Amniotic stem cell (primary cell): ENCODE measurements around the gene EYA2.
"Not testable (repeated sequence)": the region's sequence is repeated elsewhere in the genome, so short reads cannot be mapped to it uniquely, and the experiment has no call there.

Experiments
- DNase-seq: peaks from one replicate; lab custom pipeline; 2025; lab: John Stamatoyannopoulos, UW

Gene EYA2

GRCh38 chr20:46897328-46897880 is 2.8 kb downstream of the EYA2 start:
- no peak for DNase-seq

- no peak for DNase-seq
Observed at GRCh38 chr20:46898423-46898822, 3.8 kb downstream of the EYA2 start.

- no peak for DNase-seq
Observed at GRCh38 chr20:46899621-46900020, 5.0 kb downstream of the EYA2 start.

- no peak for DNase-seq
Observed at GRCh38 chr20:46900086-46900485, 5.4 kb downstream of the EYA2 start.

- no peak for DNase-seq
Observed at GRCh38 chr20:46900826-46901225, 6.2 kb downstream of the EYA2 start.

- DNase-seq, result no peak
Observed at GRCh38 chr20:46901638-46902037, 7.0 kb downstream of the EYA2 start.

- no peak for DNase-seq
Observed at GRCh38 chr20:46903256-46903655, 8.6 kb downstream of the EYA2 start.

- no peak for DNase-seq
Observed at GRCh38 chr20:46903937-46904336, 9.3 kb downstream of the EYA2 start.

GRCh38 chr20:46905364-46906125 is 10.9 kb downstream of the EYA2 start:
- no peak for DNase-seq

- DNase-seq, result no peak
Observed at GRCh38 chr20:46913329-46914044, 18.8 kb downstream of the EYA2 start.

- no peak for DNase-seq
Observed at GRCh38 chr20:46914789-46915379, 20.2 kb downstream of the EYA2 start.

- no peak for DNase-seq
Observed at GRCh38 chr20:46915575-46916257, 21.1 kb downstream of the EYA2 start.

- DNase-seq, result no peak
Observed at GRCh38 chr20:46916258-46916603, 21.6 kb downstream of the EYA2 start.

- DNase-seq, result no peak
Observed at GRCh38 chr20:46917155-46917554, 22.5 kb downstream of the EYA2 start.

GRCh38 chr20:46920114-46920513 is 25.5 kb downstream of the EYA2 start:
- no peak for DNase-seq

GRCh38 chr20:46922841-46923240 is 28.2 kb downstream of the EYA2 start:
- DNase-seq, result not testable (repeated sequence)

GRCh38 chr20:46923550-46923949 is 28.9 kb downstream of the EYA2 start:
- no peak for DNase-seq

GRCh38 chr20:46928580-46929132 is 34.0 kb downstream of the EYA2 start:
- DNase-seq, result no peak

- no peak for DNase-seq
Observed at GRCh38 chr20:46929902-46930301, 35.3 kb downstream of the EYA2 start.

GRCh38 chr20:46930640-46931339 is 36.1 kb downstream of the EYA2 start:
- DNase-seq, result no peak

GRCh38 chr20:46931699-46932098 is 37.1 kb downstream of the EYA2 start:
- DNase-seq, result no peak
